Retina (tissue), 1 donor: Measurements from ENCODE around the gene SNCG.
"Not testable (repeated sequence)": the region's sequence is repeated elsewhere in the genome, so short reads cannot be mapped to it uniquely, and the experiment has no call there.

Experiments used
- DNase-seq: peaks from one replicate; pipeline ENCODE4 v3.0.0-alpha.2; 2016

The SNCG gene

GRCh38 chr10:86979977-86980448 is 21.6 kb downstream of the SNCG start:
- no peak for DNase-seq

DNA sequence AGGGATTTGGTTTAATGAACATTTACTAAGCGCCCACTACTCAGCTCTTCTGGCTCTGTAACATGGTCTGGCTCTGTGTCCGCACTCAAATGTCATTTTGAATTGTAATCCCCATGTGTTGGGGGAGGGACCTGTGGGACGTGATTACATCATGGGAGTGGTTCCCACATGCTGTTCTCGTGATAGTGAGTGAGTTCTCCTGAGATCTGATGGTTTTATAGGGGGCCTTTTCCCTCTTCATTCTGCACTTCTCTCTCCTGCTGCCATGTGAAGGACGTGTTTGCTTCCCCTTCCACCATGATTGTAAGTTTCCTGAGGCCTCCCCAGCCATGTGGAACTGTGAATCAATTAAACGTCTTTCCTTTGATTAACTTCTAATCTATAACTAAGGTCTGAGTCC is 22.6 kb downstream of the SNCG start:
- not testable (repeated sequence) for DNase-seq

DNA sequence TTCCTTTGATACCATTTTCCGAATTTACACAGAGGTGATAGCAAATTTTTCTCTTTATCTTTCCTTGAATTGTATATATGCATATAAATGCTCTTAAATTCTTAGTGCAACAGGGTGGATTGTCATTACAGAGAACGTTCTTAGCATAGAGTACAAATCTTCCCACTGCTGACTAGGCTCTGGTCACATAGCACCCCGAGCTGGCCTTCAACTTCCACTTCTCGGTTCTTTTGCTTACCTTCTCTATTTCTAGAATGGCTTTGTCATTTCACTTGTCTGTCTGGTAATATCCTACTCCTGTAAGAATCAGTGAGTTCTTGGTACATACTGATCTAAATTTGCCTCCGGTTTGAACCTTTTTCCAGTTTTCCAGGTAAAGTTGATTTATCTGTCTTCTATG is 23.3 kb downstream of the SNCG start:
- DNase-seq = no peak

DNA sequence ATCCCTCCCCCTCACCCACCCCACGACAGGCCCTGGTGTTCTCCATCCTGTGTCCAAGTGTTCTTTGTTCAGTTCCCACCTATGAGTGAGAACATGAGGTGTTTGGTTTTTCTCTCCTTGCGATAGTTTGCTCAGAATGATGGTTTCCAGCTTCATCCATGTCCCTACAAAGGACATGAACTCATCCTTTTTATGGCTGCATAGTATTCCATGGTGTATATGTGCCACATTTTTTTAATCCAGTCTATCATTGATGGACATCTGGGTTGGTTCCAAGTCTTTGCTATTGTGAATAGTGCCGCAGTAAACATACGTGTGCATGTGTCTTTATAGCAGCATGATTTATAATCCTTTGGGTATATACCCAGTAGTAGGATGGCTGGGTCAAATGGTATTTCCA is 26.1 kb downstream of the SNCG start:
- not testable (repeated sequence) for DNase-seq

DNA sequence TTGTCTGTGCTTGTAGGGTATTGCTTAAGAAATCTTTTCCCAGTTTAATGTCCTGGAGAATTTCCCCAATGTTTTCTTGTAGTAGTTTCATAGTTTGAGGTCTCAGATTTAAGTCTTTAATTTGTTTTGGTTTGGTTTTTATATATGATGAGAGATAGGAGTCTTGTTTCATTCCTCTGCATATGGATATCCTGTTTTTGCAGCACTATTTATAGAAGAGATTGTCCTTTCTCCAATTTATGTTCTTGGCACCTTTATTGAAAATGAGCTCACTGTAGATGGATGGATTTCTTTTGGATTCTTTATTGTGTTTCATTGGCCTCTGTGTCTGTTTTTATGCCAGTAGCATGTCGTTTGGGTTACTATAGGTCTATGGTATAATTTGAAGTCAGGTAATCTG is 30.1 kb downstream of the SNCG start:
- DNase-seq = no peak

DNA sequence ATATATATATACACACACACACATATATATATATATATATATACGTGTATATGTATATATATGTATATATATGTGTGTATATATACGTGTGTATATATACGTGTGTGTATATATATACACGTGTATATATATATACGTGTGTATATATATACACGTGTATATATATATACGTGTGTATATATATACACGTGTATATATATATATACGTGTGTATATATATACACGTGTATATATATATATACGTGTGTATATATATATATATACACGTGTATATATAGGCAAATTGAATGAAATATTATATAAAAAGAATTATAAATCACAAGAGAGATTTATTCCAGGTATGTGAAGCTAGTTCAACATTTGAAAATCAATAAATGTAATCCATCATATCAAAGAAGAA is 33.0 kb downstream of the SNCG start:
- not testable (repeated sequence) for DNase-seq

- DNase-seq = no peak
Measured at GRCh38 chr10:86992456-86992855, 34.1 kb downstream of the SNCG start.

DNA sequence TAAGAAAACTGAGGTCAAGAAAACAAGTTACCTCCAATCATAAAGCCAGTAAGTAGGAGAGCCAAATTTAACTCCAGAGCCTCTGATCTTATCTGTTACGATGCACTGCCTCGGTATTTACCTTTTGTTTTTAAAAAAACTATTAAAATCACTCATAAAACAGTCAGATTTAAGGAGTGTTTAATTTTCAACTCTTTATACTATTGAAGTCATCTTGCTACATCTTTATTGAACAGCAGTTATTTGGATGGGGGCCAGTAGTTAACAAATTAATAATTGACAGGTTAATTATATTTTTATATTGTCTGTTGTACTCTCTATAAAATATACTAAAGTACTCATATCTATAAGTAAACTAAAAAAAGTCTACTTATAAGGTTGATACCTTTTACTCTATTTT is 34.5 kb downstream of the SNCG start:
- DNase-seq = no peak

- not testable (repeated sequence) for DNase-seq
Measured at GRCh38 chr10:86999802-87000403, 41.5 kb downstream of the SNCG start.

GRCh38 chr10:87000491-87000890 is 42.1 kb downstream of the SNCG start:
- no peak for DNase-seq

DNA sequence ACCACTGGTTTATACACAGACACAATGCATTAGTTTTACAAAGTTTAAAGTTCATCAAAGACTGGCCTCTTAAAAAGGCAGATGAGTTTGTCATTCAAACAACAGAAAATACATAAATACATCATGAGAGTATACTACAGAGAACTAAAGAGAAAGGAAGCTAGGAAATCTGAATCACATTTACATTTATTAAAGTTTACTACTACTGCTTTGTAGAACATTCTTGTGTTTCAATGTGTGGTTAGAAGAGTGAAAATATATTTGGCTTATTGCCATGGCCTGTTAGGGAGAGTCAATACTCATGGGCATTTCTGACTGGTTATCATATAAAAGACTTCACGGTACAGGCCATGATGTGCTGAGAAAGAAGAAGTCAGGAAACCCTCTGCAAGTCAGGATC is 48.7 kb downstream of the SNCG start:
- DNase-seq = not testable (repeated sequence)

GRCh38 chr10:87007674-87008073 is 49.3 kb downstream of the SNCG start:
- DNase-seq = not testable (repeated sequence)

DNA sequence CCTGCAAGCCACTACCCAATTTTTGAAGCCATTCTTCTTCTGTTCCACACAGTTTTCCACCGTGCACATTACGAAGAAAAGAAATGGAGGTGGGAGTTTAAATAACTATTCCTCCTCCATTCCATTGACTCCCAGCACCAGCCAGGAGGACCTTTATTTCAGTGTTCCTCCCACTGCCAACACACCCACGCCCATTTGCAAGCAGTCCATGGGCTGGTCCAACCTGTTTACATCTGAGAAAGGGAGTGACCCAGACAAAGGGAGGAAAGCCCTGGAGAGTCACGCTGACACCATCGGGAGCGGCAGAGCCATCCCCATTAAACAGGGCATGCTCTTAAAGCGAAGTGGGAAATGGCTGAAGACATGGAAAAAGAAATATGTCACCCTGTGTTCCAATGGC is 49.9 kb downstream of the SNCG start:
- DNase-seq = not testable (repeated sequence)

DNA sequence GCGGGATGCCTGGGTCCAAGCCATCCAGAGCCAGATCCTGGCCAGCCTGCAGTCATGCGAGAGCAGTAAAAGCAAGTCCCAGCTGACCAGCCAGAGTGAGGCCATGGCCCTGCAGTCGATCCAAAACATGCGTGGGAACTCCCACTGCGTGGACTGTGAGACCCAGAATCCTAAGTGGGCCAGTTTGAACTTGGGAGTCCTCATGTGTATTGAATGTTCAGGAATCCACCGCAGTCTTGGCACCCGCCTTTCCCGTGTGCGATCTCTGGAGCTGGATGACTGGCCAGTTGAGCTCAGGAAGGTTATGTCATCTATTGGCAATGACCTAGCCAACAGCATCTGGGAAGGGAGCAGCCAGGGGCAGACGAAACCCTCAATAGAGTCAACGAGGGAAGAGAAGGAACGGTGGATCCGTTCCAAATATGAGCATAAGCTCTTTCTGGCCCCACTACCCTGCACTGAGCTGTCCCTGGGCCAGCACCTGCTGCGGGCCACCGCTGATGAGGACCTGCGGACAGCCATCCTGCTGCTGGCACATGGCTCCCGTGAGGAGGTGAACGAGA is 50.8 kb downstream of the SNCG start:
- DNase-seq = not testable (repeated sequence)
